Adrenal gland (tissue), 12 donors: ENCODE data around the gene SNRNP70. TPM values are rescaled to one million over a fixed set of nuclear protein-coding genes. Genes with fewer than 3 reads are reported as not detected.
A peak's percentile ranks its signal among the peaks of the same experiment; 100 is the strongest.
"Not testable (repeated sequence)": the region's sequence is repeated elsewhere in the genome, so short reads cannot be mapped to it uniquely, and the experiment has no call there.

Experiments
- DNase-seq, 7 donors: peaks; one replicate each; pipeline ENCODE4 v3.0.0-alpha.2; 2019 to 2020
- H3K27ac ChIP-seq, 5 donors: fragments of 200-600 bp; sonication (generic) in 4 of 5; 1 replicate in 3 of 5; 2 replicates in 2 of 5; pipeline versions ENCODE4 v1.5.1 to v1.8.0; 2016 to 2020; ENCODE audit warnings: mild to moderate bottlenecking in 1 of 5
- H3K27me3 ChIP-seq: fragments of 200-600 bp; 2 replicates; pipeline ENCODE4 v1.8.0; 2021
- H3K36me3 ChIP-seq, 2 donors: fragments of 200-600 bp; replicated peaks in 1 of 2; 1 replicate in 1 of 2; 2 replicates in 1 of 2; pipeline versions ENCODE4 v1.5.1 to v1.8.0; 2018 to 2022
- H3K4me1 ChIP-seq, 2 donors: fragments of 200-600 bp; replicated peaks in 1 of 2; 1 replicate in 1 of 2; 2 replicates in 1 of 2; pipeline versions ENCODE4 v1.5.1 to v1.8.0; 2018 to 2021
- H3K4me3 ChIP-seq, 4 donors: fragments of 200-600 bp; sonication (generic) in 3 of 4; one replicate each; pipeline ENCODE4 v1.5.1; 2016 to 2018
- H3K9me3 ChIP-seq, 3 donors: fragments of 200-600 bp; sonication (generic) in 1 of 3; replicated peaks in 1 of 3; 1 replicate in 2 of 3; 2 replicates in 1 of 3; pipeline versions ENCODE4 v1.5.1 to v1.8.0; 2016 to 2021
- POLR2A ChIP-seq, 2 donors: fragments of 450-650 bp; IDR thresholded peaks; one replicate each; pipeline ENCODE4 v1.6.1; 2017; ENCODE audit warnings: antibody characterized with exemption in 2 of 2, mild to moderate bottlenecking in 2 of 2, moderate library complexity in 1 of 2
- WGBS, 4 donors: extraction: QIAGEN DNeasy Blood & Tissue Kit in 2 of 4; methylation state at CpG; one replicate each; pipeline versions ENCODE4 v1.1.5 to v1.1.7; 2013 to 2017; 5-methylcytosine and 5-hydroxymethylcytosine counted together
- intact Hi-C, 2 donors: fragments of 100-400 bp; cut with DNase I; formaldehyde crosslinking; loops; one replicate each; pipeline versions ENCODE4 v1.14.1 to v1.15.0; 2022 to 2023
- polyA plus RNA-seq, 3 donors: library from polyadenylated mRNA; stranded (reverse); fragments of 200-250 nt in 2 of 3; fragments of 350-450 nt in 1 of 3; fragmentation: Illumina TruSeq in 1 of 3; extraction: RNeasy Lipid Tissue Mini Kit (QIAGEN cat#74804) in 1 of 3; gene quantifications; one replicate each; pipeline ENCODE4 v1.2.3, GENCODE V29; 2013 to 2014
- total RNA-seq, 9 donors: library from RNA; depleted of rRNA in 4 of 9; stranded (reverse); fragments of >200 nt in 4 of 9; fragments of 120-200 nt in 1 of 9; fragmentation: NEBNext Ultra II Directional in 1 of 9; extraction: Animal tissue kit (Norgen Biotek cat#: 25700) in 1 of 9; gene quantifications; one replicate each; pipeline versions ENCODE4 v1.1.0 to v1.2.4, GENCODE V29; 2013 to 2023
- TF ChIP-seq, protein P1 (sequence below), 6 experiments: fragments of 450-650 bp in 4 of 6; fragments of 200-600 bp in 2 of 6; sonication (generic) in 1 of 6; IDR thresholded peaks; 1 replicate in 5 of 6; 2 replicates in 1 of 6; pipeline versions ENCODE4 v1.5.1 to v1.8.0; 2016 to 2021; ENCODE audit warnings: antibody characterized with exemption in 6 of 6, mild to moderate bottlenecking in 2 of 6, moderate library complexity in 1 of 6
- donor health status: healthy with polysubstance abuse.
- donor health status: Bipolar disorder and iron deficiency.
- donor health status: DM: yes; HTN: yes; CAD: no.
- donor health status: DM: no; HTN: no; CAD: no.
- donor health status: DM: no; HTN: no; CAD: no.
- donor health status: DM: yes; HTN: yes; CAD: no.

Gene SNRNP70
- total and polyA plus RNA-seq, 12 donors, result 109 to 1,255 (median 233) TPM

DNA sequence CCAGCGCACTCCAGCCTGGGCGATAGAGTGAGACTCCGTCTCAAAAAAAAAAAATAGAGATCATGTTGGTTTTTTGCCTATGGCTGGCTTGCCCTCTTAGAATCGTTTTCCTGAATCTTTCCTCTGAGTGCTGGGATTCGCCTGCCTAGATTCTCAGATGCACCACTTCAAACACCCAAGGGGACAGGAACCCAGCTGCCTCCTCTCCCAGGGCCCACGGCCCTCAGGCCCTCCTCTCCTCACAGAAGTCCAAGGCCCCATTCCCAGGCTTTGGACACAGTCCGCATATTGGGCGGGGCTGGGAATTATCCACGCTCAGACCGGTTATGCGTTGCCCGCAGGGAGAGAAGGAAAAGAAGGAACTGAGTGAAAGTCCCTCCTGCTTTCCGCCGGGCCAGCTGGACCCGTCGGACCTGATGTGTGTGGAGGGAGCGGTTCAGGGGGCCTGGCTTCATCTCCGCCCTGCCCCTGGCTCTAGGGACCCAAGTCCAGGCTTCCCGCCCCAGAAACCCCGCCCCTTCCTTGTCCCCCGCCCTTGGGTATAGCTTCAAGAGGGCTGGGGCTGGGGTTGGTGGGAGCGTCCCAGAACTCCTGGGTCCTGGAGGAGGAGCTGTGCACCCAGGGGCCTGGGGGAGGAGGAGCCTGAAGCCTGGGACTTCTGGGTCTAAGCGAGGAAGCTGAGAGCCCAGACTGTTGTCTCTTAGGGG, 39.9 kb downstream of the SNRNP70 start:
- Histone ChIP-seq H3K27ac (no peak overlapping the region), H3K9me3 (no peaks in the 10 kb centered on the region), H3K27me3 (no peaks in the 10 kb centered on the region), H3K4me3 (no peak overlapping the region), H3K4me1 (peaks cover 0 to 13% of the 10 kb centered on the region in 2 donors), H3K36me3 (no peaks in the 10 kb centered on the region)
- intact Hi-C loops, result no loop called here
- DNase-seq, result no peak
- TF ChIP-seq, protein P1, sequence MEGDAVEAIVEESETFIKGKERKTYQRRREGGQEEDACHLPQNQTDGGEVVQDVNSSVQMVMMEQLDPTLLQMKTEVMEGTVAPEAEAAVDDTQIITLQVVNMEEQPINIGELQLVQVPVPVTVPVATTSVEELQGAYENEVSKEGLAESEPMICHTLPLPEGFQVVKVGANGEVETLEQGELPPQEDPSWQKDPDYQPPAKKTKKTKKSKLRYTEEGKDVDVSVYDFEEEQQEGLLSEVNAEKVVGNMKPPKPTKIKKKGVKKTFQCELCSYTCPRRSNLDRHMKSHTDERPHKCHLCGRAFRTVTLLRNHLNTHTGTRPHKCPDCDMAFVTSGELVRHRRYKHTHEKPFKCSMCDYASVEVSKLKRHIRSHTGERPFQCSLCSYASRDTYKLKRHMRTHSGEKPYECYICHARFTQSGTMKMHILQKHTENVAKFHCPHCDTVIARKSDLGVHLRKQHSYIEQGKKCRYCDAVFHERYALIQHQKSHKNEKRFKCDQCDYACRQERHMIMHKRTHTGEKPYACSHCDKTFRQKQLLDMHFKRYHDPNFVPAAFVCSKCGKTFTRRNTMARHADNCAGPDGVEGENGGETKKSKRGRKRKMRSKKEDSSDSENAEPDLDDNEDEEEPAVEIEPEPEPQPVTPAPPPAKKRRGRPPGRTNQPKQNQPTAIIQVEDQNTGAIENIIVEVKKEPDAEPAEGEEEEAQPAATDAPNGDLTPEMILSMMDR (IDR thresholded peaks at IDR 0.05), result no peak
- TF ChIP-seq POLR2A (IDR thresholded peaks at IDR 0.05), result no peak
- 63 to 75% (median 64%) methylated on average over 6 to 23 of the region's 23 CpGs for WGBS, 4 donors

DNA sequence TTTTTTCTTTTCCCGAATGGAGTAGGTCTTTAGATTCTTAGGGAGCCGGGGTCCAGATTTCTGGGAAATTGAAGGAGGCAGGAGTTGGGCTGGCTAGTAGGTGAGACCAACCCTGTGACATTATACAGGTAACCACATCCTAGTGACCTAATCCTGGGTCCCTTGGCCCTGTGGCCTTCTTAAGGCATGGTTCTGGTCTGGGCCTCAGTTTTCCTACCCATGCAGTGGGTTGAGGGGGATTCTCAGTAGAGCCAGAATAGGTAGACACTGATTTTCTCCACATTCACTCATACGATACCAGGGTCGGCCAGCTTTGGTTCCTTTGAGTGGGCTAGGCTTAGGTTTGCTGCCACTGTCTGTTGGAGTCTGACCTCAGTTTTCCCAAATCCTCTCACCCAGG, 41.3 kb downstream of the SNRNP70 start:
- Histone ChIP-seq H3K27ac (no peak overlapping the region), H3K4me1 (peaks cover 0 to 10% of the 10 kb centered on the region in 2 donors), H3K27me3 (no peaks in the 10 kb centered on the region), H3K9me3 (no peaks in the 10 kb centered on the region), H3K4me3 (no peak overlapping the region), H3K36me3 (no peaks in the 10 kb centered on the region)
- no peak for DNase-seq
- WGBS, 4 donors, result 73 to 87% (median 84%) methylated on average over 4 of the region's 4 CpGs
- intact Hi-C loops, result no loop called here
- TF ChIP-seq, protein P1 (IDR thresholded peaks at IDR 0.05), result no peak
- TF ChIP-seq POLR2A (IDR thresholded peaks at IDR 0.05), result no peak

DNA sequence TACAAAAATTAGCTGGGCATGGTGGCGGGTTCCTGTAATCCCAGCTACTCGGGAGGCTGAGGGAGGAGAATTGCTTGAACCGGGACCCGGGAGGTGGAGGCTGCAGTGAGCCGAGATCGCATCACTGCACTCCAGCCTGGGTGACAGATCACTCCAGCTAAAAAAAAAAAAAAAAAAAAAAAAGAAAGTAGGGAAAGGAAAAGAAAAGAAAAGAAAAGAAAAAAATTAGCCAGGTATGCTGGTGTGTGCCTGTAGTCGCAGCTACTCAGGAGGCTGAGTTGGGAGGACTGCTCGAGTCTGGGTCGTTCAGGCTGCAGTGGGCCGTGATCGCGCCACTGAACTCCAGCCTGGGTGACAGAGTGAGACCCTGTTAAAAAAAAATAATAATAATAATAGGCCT, 42.0 kb downstream of the SNRNP70 start:
- H3K4me1 ChIP-seq, H3K9me3 ChIP-seq, H3K4me3 ChIP-seq, intact Hi-C loops, DNase-seq, H3K27me3 ChIP-seq, H3K36me3 ChIP-seq: not testable (repeated sequence)
- H3K27ac ChIP-seq, result peak overlapping the region in 1 of 5 donors; percentile 90
- 92 to 99% (median 93%) methylated on average over 12 of the region's 12 CpGs for WGBS, 4 donors

DNA sequence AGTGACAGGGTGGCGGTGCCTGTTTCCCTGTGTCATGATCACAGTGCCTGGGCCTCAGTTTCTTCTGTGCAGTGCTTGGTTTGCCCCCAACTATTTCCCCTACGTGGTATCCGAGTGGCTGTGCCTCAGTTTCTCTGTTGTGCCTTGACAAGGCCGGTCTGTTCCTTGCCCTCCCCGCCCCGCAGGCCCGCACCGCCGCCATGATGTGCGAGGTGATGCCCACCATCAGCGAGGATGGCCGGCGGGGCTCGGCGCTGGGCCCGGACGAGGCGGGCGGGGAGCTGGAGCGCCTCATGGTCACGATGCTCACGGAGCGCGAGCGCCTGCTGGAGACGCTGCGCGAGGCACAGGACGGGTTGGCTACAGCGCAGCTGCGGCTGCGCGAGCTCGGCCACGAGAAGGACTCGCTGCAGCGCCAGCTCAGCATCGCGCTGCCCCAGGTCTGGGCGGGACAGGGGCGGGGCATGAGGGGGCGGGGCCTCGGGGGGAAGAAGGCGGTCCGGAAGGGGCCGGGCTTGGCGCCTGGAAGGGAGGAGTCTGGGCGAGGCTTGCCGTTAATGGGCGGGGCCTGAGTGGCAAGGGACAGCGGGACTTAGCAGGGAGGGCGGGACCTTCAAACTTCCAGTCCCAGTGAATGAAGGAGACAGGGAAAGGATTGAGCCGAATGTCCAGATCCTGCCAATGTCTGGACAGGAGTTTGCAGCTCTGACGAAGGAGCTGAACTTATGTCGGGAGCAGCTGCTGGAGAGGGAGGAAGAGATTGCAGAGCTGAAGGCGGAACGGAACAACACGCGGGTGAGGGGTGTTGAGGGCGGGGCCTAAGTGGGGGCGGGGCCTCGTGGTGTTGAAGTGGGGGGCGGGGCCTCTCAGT, 42.7 kb downstream of the SNRNP70 start:
- intact Hi-C loops, result no loop called here
- DNase-seq, result peak; percentile 98
- TF ChIP-seq POLR2A (IDR thresholded peaks at IDR 0.05), result no peak
- TF ChIP-seq, protein P1 (IDR thresholded peaks at IDR 0.05), result peak in 2 of 6 experiments; percentile 39 to 50
- Histone ChIP-seq H3K4me3 (peak overlapping the region in 1 of 4 donors; percentile 14), H3K36me3 (no peaks in the 10 kb centered on the region), H3K27ac (peak overlapping the region in 3 of 5 donors; percentile 45 to 90 (median 69)), H3K9me3 (no peaks in the 10 kb centered on the region), H3K4me1 (peaks cover 0 to 10% of the 10 kb centered on the region in 2 donors), H3K27me3 (no peaks in the 10 kb centered on the region)
- 0 to 9% (median 3%) methylated on average over 19 to 63 of the region's 63 CpGs for WGBS, 4 donors
